GM10266 (cell line): Measurements from ENCODE around the gene CDH4.

Experiments used
- DNase-seq: peaks from one replicate; pipeline ENCODE4 v3.0.0; 2012; ENCODE audit errors: extremely low spot score
- TF ChIP-seq, protein P1 (sequence below): IDR thresholded peaks from 2 replicates; pipeline ENCODE4 v1.5.1; 2012; ENCODE audit warnings: mild to moderate bottlenecking, low read depth; ENCODE audit not compliant: control insufficient read depth, insufficient read depth; ENCODE audit errors: missing control alignments

CDH4 gene

DNA sequence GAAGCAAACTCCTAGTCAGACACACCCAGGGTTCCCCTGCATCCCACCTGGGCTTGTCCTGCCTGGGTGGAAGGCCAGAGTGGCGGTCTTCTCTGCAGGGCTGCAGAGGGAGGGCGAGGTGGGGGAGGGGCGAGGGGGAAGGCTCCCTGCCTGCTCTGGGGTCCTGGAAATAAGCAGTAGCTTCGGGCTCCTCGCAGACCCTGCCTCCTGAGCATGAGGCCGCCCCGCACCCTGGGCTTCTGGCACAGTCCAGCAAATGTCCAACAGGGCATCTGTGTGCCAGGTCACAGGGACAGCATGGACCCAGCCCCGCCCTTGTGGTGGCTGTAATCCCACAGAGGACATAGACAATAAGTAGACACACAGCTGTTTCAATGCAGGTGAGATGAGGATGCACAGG is 619.9 kb downstream of the CDH4 start:
- TF ChIP-seq, protein P1, sequence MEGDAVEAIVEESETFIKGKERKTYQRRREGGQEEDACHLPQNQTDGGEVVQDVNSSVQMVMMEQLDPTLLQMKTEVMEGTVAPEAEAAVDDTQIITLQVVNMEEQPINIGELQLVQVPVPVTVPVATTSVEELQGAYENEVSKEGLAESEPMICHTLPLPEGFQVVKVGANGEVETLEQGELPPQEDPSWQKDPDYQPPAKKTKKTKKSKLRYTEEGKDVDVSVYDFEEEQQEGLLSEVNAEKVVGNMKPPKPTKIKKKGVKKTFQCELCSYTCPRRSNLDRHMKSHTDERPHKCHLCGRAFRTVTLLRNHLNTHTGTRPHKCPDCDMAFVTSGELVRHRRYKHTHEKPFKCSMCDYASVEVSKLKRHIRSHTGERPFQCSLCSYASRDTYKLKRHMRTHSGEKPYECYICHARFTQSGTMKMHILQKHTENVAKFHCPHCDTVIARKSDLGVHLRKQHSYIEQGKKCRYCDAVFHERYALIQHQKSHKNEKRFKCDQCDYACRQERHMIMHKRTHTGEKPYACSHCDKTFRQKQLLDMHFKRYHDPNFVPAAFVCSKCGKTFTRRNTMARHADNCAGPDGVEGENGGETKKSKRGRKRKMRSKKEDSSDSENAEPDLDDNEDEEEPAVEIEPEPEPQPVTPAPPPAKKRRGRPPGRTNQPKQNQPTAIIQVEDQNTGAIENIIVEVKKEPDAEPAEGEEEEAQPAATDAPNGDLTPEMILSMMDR: no peak
- no peak for DNase-seq

DNA sequence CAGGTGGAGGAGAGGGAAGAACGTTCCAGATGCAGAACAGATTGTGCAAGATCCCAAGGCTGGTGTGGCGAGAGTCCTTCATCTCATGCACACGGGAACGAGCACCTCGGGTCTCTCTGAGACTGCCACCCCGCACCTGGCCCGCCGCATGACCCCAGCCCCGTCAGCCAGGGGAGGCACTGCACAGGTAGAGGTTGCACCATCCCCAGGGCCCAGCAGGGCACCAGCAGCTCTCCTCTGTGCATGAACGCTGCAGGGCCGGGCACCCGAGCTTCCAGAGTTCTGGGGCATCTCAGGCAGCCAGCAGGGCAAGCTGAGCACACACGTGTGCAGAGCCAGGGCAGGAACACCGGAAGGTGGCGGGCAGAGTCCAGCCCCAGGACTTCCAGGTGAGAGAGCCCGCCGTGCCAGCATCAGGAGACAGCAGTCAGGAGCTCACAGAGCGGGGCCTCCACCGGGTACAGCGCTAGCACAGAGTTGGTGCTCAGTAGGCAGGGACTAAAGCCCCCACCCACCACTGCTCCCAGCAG is 620.4 kb downstream of the CDH4 start:
- no peak for DNase-seq
- TF ChIP-seq, protein P1: no peak

DNA sequence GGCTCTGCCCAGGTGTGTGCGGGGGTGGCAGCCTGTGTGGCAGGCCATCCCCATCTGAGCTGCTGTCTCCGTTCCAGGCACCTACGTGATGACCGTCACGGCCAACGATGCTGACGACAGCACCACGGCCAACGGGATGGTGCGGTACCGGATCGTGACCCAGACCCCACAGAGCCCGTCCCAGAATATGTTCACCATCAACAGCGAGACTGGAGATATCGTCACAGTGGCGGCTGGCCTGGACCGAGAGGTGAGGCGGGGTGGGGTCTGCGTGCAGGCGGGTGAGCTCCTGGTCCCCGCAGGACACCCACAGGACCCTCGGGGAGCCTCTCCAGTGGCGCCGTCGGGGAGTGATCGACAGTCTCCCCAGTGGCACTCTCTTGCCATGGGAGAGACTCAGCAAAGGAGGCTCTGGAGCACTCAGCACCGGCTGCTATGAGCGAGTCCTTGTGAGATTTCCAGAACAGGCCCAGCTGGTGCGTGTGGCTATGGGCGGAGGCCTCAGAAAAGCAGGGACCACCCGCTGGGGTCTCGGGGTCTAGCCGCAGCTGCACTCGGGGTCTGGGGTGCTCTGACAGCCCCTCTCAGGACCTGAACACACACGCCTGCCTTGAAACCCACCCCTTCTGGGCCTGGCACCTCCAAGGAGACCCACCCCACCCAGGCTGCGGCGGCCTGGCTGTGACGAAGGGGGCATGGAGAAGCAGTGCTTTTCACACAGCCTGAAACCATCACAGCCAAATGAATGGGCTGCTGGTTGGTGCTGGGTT is 621.8 kb downstream of the CDH4 start:
- DNase-seq: no peak
- TF ChIP-seq, protein P1: no peak

DNA sequence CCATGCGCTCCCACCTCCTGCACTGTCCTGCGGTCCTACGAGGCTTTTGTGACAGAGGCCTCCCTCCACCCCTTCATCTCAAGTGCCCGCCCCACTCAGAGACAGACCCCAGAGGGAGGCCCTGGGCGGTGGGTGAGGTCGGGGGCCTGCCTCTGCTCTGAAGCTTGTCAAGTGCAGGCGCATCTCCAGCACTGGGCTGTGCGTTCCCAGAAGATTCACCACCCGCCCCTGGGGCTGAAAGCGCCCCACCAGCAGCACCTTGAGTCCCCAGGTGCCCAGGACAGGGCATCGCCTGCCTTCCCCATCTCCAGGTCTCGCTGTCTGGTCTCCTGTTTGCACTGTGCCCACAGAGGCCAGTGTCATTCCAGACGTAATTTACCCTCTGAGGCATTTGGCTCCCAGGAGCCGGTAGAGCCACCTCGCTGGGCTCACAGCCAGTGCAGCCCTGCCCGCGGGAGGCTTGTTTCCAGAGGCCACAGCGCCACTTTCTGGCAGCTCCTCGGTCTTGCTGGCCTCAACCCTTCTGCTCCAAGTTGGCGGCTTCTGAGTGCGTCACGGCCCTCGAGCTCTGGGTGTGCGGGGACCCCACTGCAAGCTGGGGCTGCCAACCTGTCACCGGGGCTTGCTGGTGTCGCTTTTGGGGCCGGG is 622.5 kb downstream of the CDH4 start:
- TF ChIP-seq, protein P1: no peak
- DNase-seq: no peak

DNA sequence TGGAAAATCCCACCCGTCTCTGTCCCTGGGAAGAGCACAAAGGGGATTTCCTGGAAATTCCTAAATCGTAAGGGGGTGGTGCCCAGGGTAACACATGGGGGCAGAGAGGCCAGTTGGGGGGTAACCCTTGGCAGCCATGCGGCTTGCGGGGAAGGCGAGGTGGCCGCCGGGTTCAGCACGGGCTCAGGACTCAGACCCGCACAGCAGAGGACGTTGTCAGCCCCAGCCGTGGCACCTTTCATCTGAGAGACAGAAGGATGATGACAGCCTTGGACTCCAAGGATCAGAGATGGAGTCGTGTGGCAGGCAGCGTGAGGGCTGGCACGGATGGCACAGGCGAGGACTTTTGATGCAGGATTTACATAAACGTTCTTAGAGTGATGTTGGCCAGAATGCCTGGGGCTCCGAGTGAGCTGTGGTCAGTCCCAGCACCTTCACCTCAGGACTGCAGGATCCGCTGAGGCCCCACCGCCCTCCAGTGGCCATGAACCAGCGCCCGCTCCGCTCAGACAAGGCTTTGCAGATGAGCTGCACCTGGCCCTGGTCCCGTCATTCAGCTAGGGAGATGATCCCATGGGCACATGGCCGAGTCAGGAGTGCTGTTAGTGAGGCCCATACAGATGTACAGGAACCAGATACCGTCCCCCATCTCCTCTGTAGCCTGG is 623.3 kb downstream of the CDH4 start:
- TF ChIP-seq, protein P1: no peak
- DNase-seq: no peak

DNA sequence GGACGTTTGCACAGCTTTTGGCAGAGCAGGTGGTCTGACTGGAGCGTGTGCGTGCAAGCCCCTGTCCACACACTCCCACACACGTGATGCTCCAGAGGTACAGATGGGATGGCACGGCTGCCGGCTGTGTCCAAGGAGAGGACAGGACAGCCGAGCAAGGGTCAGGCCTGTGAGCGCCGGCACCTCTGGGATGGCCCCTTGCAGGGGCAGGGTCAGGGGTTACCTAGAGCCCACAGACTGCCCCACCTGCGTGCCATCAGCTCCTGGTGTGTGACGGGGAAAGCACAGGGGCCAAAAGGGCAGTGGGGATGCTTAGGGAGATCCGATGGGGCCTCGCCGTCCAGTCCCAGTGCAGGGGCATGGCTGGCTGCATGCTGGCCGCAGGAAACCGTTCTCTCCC is 623.9 kb downstream of the CDH4 start:
- DNase-seq: no peak
- TF ChIP-seq, protein P1: no peak
